SK-N-SH (cell line): ENCODE data around the gene CCSER1. TPM values are rescaled to one million over a fixed set of nuclear protein-coding genes. Genes with fewer than 3 reads are reported as not detected.

Source experiments
- CTCF ChIA-PET: fragments of 300-600, 350-600 bp; formaldehyde crosslinking; extraction: SDS; loops from one replicate; lab custom pipeline; 2021; lab: Yijun Ruan, JAX
- POLR2A ChIA-PET: fragments of 350-600 bp; sonication (Branson Sonifier 250); formaldehyde crosslinking; extraction: SDS; loops from one replicate; lab custom pipeline; 2020; ENCODE audit warnings: antibody characterized with exemption, inconsistent platforms; lab: Yijun Ruan, JAX
- DNase-seq: peaks from one replicate; pipeline ENCODE4 v3.0.0; 2012
- H2AFZ ChIP-seq: fragments of 200-600 bp; sonication (generic); 2 replicates; pipeline ENCODE4 v1.8.1; 2016; ENCODE audit warnings: antibody characterized with exemption, mild to moderate bottlenecking, low read depth
- H3F3A ChIP-seq: fragments of 200-600 bp; sonication (generic); replicated peaks from 2 replicates; pipeline ENCODE3; 2016; ENCODE audit warnings: antibody characterized with exemption, mild to moderate bottlenecking; ENCODE audit not compliant: insufficient read depth
- H3K27ac ChIP-seq, 2 experiments: fragments of 200-500 bp in 1 of 2; fragments of 200-600 bp in 1 of 2; sonication (Bioruptor generic) in 1 of 2; sonication (generic), shearing (Covaris generic) in 1 of 2; 2 replicates each; pipeline versions ENCODE4 v1.5.1 to v1.6.1; 2014 to 2016; ENCODE audit warnings: low read depth in 2 of 2, inconsistent platforms in 1 of 2, low read length in 1 of 2, mild to moderate bottlenecking in 1 of 2, mixed read lengths in 1 of 2
- H3K27me3 ChIP-seq: fragments of 200-600 bp; sonication (generic), shearing (Covaris generic); 2 replicates; pipeline ENCODE4 v1.6.1; 2016; ENCODE audit warnings: mixed run types; ENCODE audit not compliant: insufficient read depth
- H3K36me3 ChIP-seq, 2 experiments: fragments of 200-500 bp in 1 of 2; fragments of 200-600 bp in 1 of 2; sonication (Bioruptor generic) in 1 of 2; sonication (generic) in 1 of 2; replicated peaks in 1 of 2; 2 replicates each; pipeline versions ENCODE3 to v1.5.1; 2014 to 2016; ENCODE audit warnings: low read length in 1 of 2, mild to moderate bottlenecking in 1 of 2; ENCODE audit not compliant: insufficient read depth in 2 of 2, control insufficient read depth in 1 of 2
- H3K4me1 ChIP-seq, 2 experiments: fragments of 200-500 bp in 1 of 2; fragments of 200-600 bp in 1 of 2; sonication (Bioruptor generic) in 1 of 2; sonication (generic), shearing (Covaris generic) in 1 of 2; 2 replicates each; pipeline versions ENCODE4 v1.5.1 to v1.6.1; 2014 to 2016; ENCODE audit warnings: low read depth in 1 of 2, low read length in 1 of 2, mixed run types in 1 of 2; ENCODE audit not compliant: insufficient read depth in 2 of 2, control insufficient read depth in 1 of 2
- H3K4me2 ChIP-seq: fragments of 200-600 bp; sonication (generic), shearing (Covaris generic); 2 replicates; pipeline ENCODE4 v1.6.1; 2017; ENCODE audit warnings: mixed run types
- H3K4me3 ChIP-seq, 2 experiments: fragments of 200-500 bp in 1 of 2; fragments of 200-600 bp in 1 of 2; sonication (Bioruptor generic) in 1 of 2; sonication (generic), shearing (Covaris generic) in 1 of 2; 2 replicates each; pipeline versions ENCODE4 v1.5.1 to v1.8.1; 2014 to 2016; ENCODE audit warnings: low read depth in 2 of 2, inconsistent platforms in 1 of 2, low read length in 1 of 2, mild to moderate bottlenecking in 1 of 2, mixed read lengths in 1 of 2, moderate library complexity in 1 of 2
- H3K79me2 ChIP-seq: fragments of 200-600 bp; sonication (generic); 2 replicates; pipeline ENCODE4 v1.8.1; 2017; ENCODE audit warnings: mild to moderate bottlenecking; ENCODE audit not compliant: insufficient read depth
- H3K9ac ChIP-seq: fragments of 200-600 bp; sonication (generic); 2 replicates; pipeline ENCODE4 v1.6.1; 2017; ENCODE audit warnings: mixed run types
- H3K9me2 ChIP-seq: fragments of 200-600 bp; sonication (generic); 2 replicates; pipeline ENCODE4 v1.6.1; 2017; ENCODE audit warnings: mixed run types
- H3K9me3 ChIP-seq: fragments of 200-600 bp; sonication (generic); 2 replicates; pipeline ENCODE4 v1.6.1; 2017; ENCODE audit warnings: mixed run types, mild to moderate bottlenecking, moderate library complexity
- H4K20me1 ChIP-seq: fragments of 200-600 bp; sonication (generic); 2 replicates; pipeline ENCODE4 v1.6.1; 2017; ENCODE audit warnings: mild to moderate bottlenecking, mixed run types; ENCODE audit not compliant: insufficient read depth
- CTCF ChIP-seq: fragments of 200-600 bp; sonication (generic); IDR thresholded peaks from 2 replicates; pipeline ENCODE4 v1.6.1; 2017; ENCODE audit warnings: antibody characterized with exemption, mild to moderate bottlenecking, moderate library complexity
- EP300 ChIP-seq, 2 experiments: IDR thresholded peaks; 2 replicates each; pipeline versions ENCODE4 v1.4.0 to v1.6.1; 2012; ENCODE audit warnings: borderline replicate concordance in 1 of 2, low read depth in 1 of 2, low read length in 1 of 2
- EZH2phosphoT487 ChIP-seq: fragments of 200-600 bp; sonication (generic); IDR thresholded peaks from 2 replicates; pipeline ENCODE4 v1.6.1; 2017; ENCODE audit warnings: low read depth, mixed run types, mild to moderate bottlenecking, antibody characterized with exemption, moderate library complexity, borderline replicate concordance
- FOXJ3 ChIP-seq: sonication (generic); formaldehyde crosslinking; IDR thresholded peaks from 2 replicates; pipeline ENCODE4 v1.5.1; 2020; ENCODE audit warnings: mild to moderate bottlenecking, missing genetic modification reagents
- GABPA ChIP-seq: IDR thresholded peaks from 2 replicates; pipeline ENCODE4 v1.4.0; 2012; ENCODE audit warnings: low read depth, mild to moderate bottlenecking
- MAX ChIP-seq: IDR thresholded peaks from 2 replicates; pipeline ENCODE4 v1.4.0; 2012; ENCODE audit warnings: low read depth
- MEF2A ChIP-seq: IDR thresholded peaks from 2 replicates; pipeline ENCODE4 v1.4.0; 2012; ENCODE audit warnings: low read depth, borderline replicate concordance
- MXI1 ChIP-seq: IDR thresholded peaks from 2 replicates; pipeline ENCODE4 v1.6.1; 2012; ENCODE audit warnings: mild to moderate bottlenecking, low read depth, low read length, improper control_type of control experiment
- NFIC ChIP-seq: IDR thresholded peaks from 2 replicates; pipeline ENCODE4 v1.4.0; 2012; ENCODE audit warnings: borderline replicate concordance
- PBX3 ChIP-seq: IDR thresholded peaks from 2 replicates; pipeline ENCODE4; 2012
- POLR2AphosphoS5 ChIP-seq: IDR thresholded peaks from 2 replicates; pipeline ENCODE4 v1.6.1; 2012; ENCODE audit warnings: low read depth, low read length
- RAD21 ChIP-seq: IDR thresholded peaks from 2 replicates; pipeline ENCODE4 v1.6.1; 2012; ENCODE audit warnings: mild to moderate bottlenecking, low read length
- RCOR1 ChIP-seq: fragments of 150-350 bp; IDR thresholded peaks from 2 replicates; pipeline ENCODE4 v1.6.1; 2017; ENCODE audit warnings: antibody characterized with exemption, low read length
- TEAD4 ChIP-seq: IDR thresholded peaks from 2 replicates; pipeline ENCODE4 v1.4.0; 2012; ENCODE audit warnings: mild to moderate bottlenecking, borderline replicate concordance; ENCODE audit not compliant: insufficient read depth
- USF1 ChIP-seq: IDR thresholded peaks from 2 replicates; pipeline ENCODE4 v1.4.0; 2012; ENCODE audit warnings: low read depth, borderline replicate concordance
- USF2 ChIP-seq: fragments of 150-350 bp; IDR thresholded peaks from 2 replicates; pipeline ENCODE4 v1.6.1; 2017; ENCODE audit warnings: antibody characterized with exemption, low read length, low read depth, borderline replicate concordance
- YY1 ChIP-seq: IDR thresholded peaks from 2 replicates; pipeline ENCODE4 v1.4.0; 2012; ENCODE audit warnings: low read depth, mild to moderate bottlenecking
- WGBS: methylation state at CpG from one replicate; pipeline ENCODE4 v1.1.6; 2017; ENCODE audit warnings: low lambda C conversion rate; 5-methylcytosine and 5-hydroxymethylcytosine counted together
- polyA plus RNA-seq, 3 experiments: library from polyadenylated mRNA; depleted of rRNA; stranded (reverse); fragments of >200 nt; gene quantifications; 2 replicates each; pipeline ENCODE4 v1.2.3, GENCODE V29; 2012

Gene CCSER1
- polyA plus RNA-seq, 1 of the 3 experiments (the other 2 are of a cell fraction) = 0.05 TPM

GRCh38 chr4:90415116-90415515, 287.9 kb downstream of the CCSER1 start:
- H3K4me2 ChIP-seq = no peak overlapping the region
- no peak for DNase-seq
- H2AFZ ChIP-seq = no peak overlapping the region
- TF ChIP-seq MEF2A = no peak
- TF ChIP-seq USF1 = no peak
- TF ChIP-seq FOXJ3 (CRISPR knock-in tag) = no peak
- no peak for TF ChIP-seq GABPA
- no peak for TF ChIP-seq USF2
- TF ChIP-seq YY1 = no peak
- no peak for TF ChIP-seq MAX
- TF ChIP-seq PBX3 = no peak
- no peak for TF ChIP-seq TEAD4
- no peak for TF ChIP-seq EP300 (IDR thresholded peaks at IDR 0.05; ENCODE audit: borderline replicate concordance in 1 of 2, low read depth in 1 of 2, low read length in 1 of 2)
- TF ChIP-seq RCOR1 = no peak
- ChIA-PET CTCF (interaction anchor here (1.2 kb wide), 1 partner anchor 12 kb away, joined by 3 read pairs; no protein-coding TSS in a partner anchor), POLR2A (no interaction called here)
- H4K20me1 ChIP-seq = no peaks in the 10 kb centered on the region
- no peaks in the 10 kb centered on the region for H3F3A ChIP-seq
- no peak overlapping the region for H3K27ac ChIP-seq
- no peaks in the 10 kb centered on the region for H3K9me3 ChIP-seq
- H3K9ac ChIP-seq = no peak overlapping the region
- H3K4me1 ChIP-seq = no peaks in the 10 kb centered on the region; a peak in 1 of 4 replicates
- H3K4me3 ChIP-seq = no peak overlapping the region
- H3K79me2 ChIP-seq = no peaks in the 10 kb centered on the region
- no peaks in the 10 kb centered on the region for H3K9me2 ChIP-seq
- 64% methylated on average over 5 of the region's 5 CpGs for WGBS
- H3K27me3 ChIP-seq = no peaks in the 10 kb centered on the region
- no peaks in the 10 kb centered on the region for H3K36me3 ChIP-seq

- Histone ChIP-seq H3K4me1 (no peaks in the 10 kb centered on the region; a peak in 1 of 4 replicates), H3K27ac (no peak overlapping the region), H3K9ac (no peak overlapping the region), H3K79me2 (no peaks in the 10 kb centered on the region), H3K9me3 (no peaks in the 10 kb centered on the region), H3K4me2 (no peak overlapping the region), H3K27me3 (no peaks in the 10 kb centered on the region), H3K9me2 (no peaks in the 10 kb centered on the region), H3F3A (no peaks in the 10 kb centered on the region), H2AFZ (peak overlapping the region; percentile 10; the same call in 1 of the 2 replicates), H4K20me1 (no peaks in the 10 kb centered on the region), H3K4me3 (peak overlapping the region in 1 of 2 experiments; percentile 3; a peak in 1 of 4 replicates), H3K36me3 (no peaks in the 10 kb centered on the region)
- ChIA-PET POLR2A (no interaction called here), CTCF (interaction anchor here (0.6 to 2.5 kb wide), 30 partner anchors 9 to 1980 kb away, joined by 3 to 18 read pairs (median 4); no protein-coding TSS in a partner anchor)
- peak; percentile 52 for DNase-seq
- WGBS = 0% methylated on average over 2 of the region's 2 CpGs
- peak; percentile 77 for TF ChIP-seq CTCF
- no peak for TF ChIP-seq POLR2AphosphoS5
- TF ChIP-seq FOXJ3 (CRISPR knock-in tag) = no peak
- no peak for TF ChIP-seq MAX
- no peak for TF ChIP-seq EZH2phosphoT487
- TF ChIP-seq NFIC = no peak
- peak; percentile 89 for TF ChIP-seq RAD21
- no peak for TF ChIP-seq PBX3
- TF ChIP-seq MXI1 = no peak
- no peak for TF ChIP-seq TEAD4
Measured at GRCh38 chr4:90419124-90419711, 292.0 kb downstream of the CCSER1 start.
